GM23338 (cell line): ENCODE measurements around the gene VEGFC. TPM values are rescaled to one million over a fixed set of nuclear protein-coding genes. Genes with fewer than 3 reads are reported as not detected.

Experiments used
- ATAC-seq: fragments of 200-7000 bp; cut with Tn5 transposase; 3 replicates; pipeline ENCODE4 v1.9.1; 2020
- DNase-seq: peaks from one replicate; pipeline ENCODE4 v3.0.0-alpha.2; 2015; ENCODE audit warnings: low spot score
- H2AFZ ChIP-seq: fragments of 200-600 bp; sonication (generic); 2 replicates; pipeline ENCODE4 v1.8.0; 2016; ENCODE audit warnings: antibody characterized with exemption, mild to moderate bottlenecking, moderate library complexity
- H3F3A ChIP-seq: fragments of 200-600 bp; sonication (generic); replicated peaks from 2 replicates; pipeline ENCODE4 v1.8.0; 2017; ENCODE audit warnings: antibody characterized with exemption, mixed run types, low read depth
- H3K27ac ChIP-seq: fragments of 200-600 bp; sonication (generic); 2 replicates; pipeline ENCODE4 v1.6.1; 2016; ENCODE audit warnings: low read depth
- H3K27me3 ChIP-seq: fragments of 200-600 bp; sonication (generic); 2 replicates; pipeline ENCODE4 v1.8.0; 2016; ENCODE audit warnings: mild to moderate bottlenecking, mixed run types, moderate library complexity; ENCODE audit not compliant: insufficient read depth
- H3K36me3 ChIP-seq: fragments of 200-600 bp; sonication (generic); 2 replicates; pipeline ENCODE4 v1.8.0; 2016; ENCODE audit warnings: mild to moderate bottlenecking; ENCODE audit not compliant: insufficient read depth
- H3K4me1 ChIP-seq: fragments of 200-600 bp; sonication (generic); 2 replicates; pipeline ENCODE4 v1.8.0; 2016; ENCODE audit warnings: mild to moderate bottlenecking, moderate library complexity; ENCODE audit not compliant: insufficient read depth
- H3K4me2 ChIP-seq: fragments of 200-600 bp; sonication (generic); 2 replicates; pipeline ENCODE4 v1.7.1; 2017; ENCODE audit warnings: mixed run types
- H3K4me3 ChIP-seq: fragments of 200-600 bp; sonication (generic); 2 replicates; pipeline ENCODE4 v1.6.1; 2016; ENCODE audit warnings: mixed run types
- H3K79me2 ChIP-seq: fragments of 200-600 bp; sonication (generic); replicated peaks from 2 replicates; pipeline ENCODE4 v1.8.0; 2017; ENCODE audit warnings: mild to moderate bottlenecking; ENCODE audit not compliant: insufficient read depth
- H3K9me2 ChIP-seq: fragments of 200-600 bp; sonication (generic); 2 replicates; pipeline ENCODE4 v1.8.0; 2017; ENCODE audit not compliant: insufficient read depth
- H4K20me1 ChIP-seq: fragments of 200-600 bp; sonication (generic); replicated peaks from 2 replicates; pipeline ENCODE4 v1.8.0; 2017; ENCODE audit warnings: mild to moderate bottlenecking; ENCODE audit not compliant: insufficient read depth
- H3K27ac Mint-ChIP-seq: 2 replicates; pipeline ENCODE4 v1.8.0; 2020; ENCODE audit warnings: inconsistent platforms, mild to moderate bottlenecking, moderate library complexity, mixed read lengths
- H3K27me3 Mint-ChIP-seq: 3 replicates; pipeline ENCODE4 v1.8.0; 2022; ENCODE audit warnings: low read depth, mild to moderate bottlenecking, moderate library complexity, mixed read lengths, inconsistent platforms; ENCODE audit not compliant: insufficient read depth, poor library complexity
- H3K36me3 Mint-ChIP-seq: 3 replicates; pipeline ENCODE4 v1.8.0; 2021; ENCODE audit warnings: low read depth, mild to moderate bottlenecking, inconsistent platforms, moderate library complexity, mixed read lengths
- H3K4me1 Mint-ChIP-seq: 3 replicates; pipeline ENCODE4 v1.8.0; 2020; ENCODE audit warnings: mild to moderate bottlenecking, inconsistent platforms, mixed read lengths
- H3K4me3 Mint-ChIP-seq: 3 replicates; pipeline ENCODE4 v1.8.0; 2021; ENCODE audit warnings: moderate library complexity, mild to moderate bottlenecking, inconsistent platforms, mixed read lengths
- H3K9me3 Mint-ChIP-seq: 3 replicates; pipeline ENCODE4 v1.8.0; 2020; ENCODE audit warnings: moderate library complexity, mild to moderate bottlenecking, inconsistent platforms, mixed read lengths
- CTCF ChIP-seq, 2 experiments: fragments of 200-600 bp in 1 of 2; sonication (generic) in 1 of 2; conservative IDR thresholded peaks; 2 replicates each; pipeline versions ENCODE4 v1.5.1 to v1.6.1; 2016 to 2017; ENCODE audit warnings: antibody characterized with exemption in 2 of 2, low read depth in 2 of 2, mild to moderate bottlenecking in 2 of 2, moderate library complexity in 1 of 2
- EZH2 ChIP-seq: fragments of 200-600 bp; sonication (generic); IDR thresholded peaks from one replicate; pipeline ENCODE4 v1.8.0; 2017; ENCODE audit warnings: antibody characterized with exemption, mild to moderate bottlenecking, low read depth; ENCODE audit not compliant: unreplicated experiment
- NANOG ChIP-seq: IDR thresholded peaks from 2 replicates; pipeline ENCODE4 v1.6.1; 2016; ENCODE audit warnings: antibody characterized with exemption, borderline replicate concordance
- POLR2AphosphoS5 ChIP-seq: IDR thresholded peaks from 2 replicates; pipeline ENCODE4 v1.6.1; 2016; ENCODE audit warnings: antibody characterized with exemption, low read depth
- REST ChIP-seq: IDR thresholded peaks from one replicate; pipeline ENCODE4 v1.6.1; 2018; ENCODE audit warnings: antibody characterized with exemption; ENCODE audit not compliant: unreplicated experiment
- STAT1 ChIP-seq: IDR thresholded peaks from one replicate; pipeline ENCODE4 v1.6.1; 2016; ENCODE audit warnings: antibody characterized with exemption; ENCODE audit not compliant: unreplicated experiment
- ZNF331 ChIP-seq: fragments of 250-450 bp; sonication (Bioruptor Pico); IDR thresholded peaks from 2 replicates; pipeline ENCODE4 v1.5.0; 2020; ENCODE audit warnings: low read depth, mild to moderate bottlenecking, moderate library complexity
- polyA plus RNA-seq: library from polyadenylated mRNA; unstranded; fragments of >200 nt; fragmentation: Nextera tagmentation; extraction: Ambion mirVana; gene quantifications from 2 replicates; pipeline ENCODE4 v1.2.1, GENCODE V29; 2016
- total RNA-seq: library from RNA; depleted of rRNA; stranded (reverse); fragments of >200 nt; shearing (Covaris generic); gene quantifications from 2 replicates; pipeline ENCODE4 v1.2.3, GENCODE V29; 2014
- TF ChIP-seq, protein P1 (sequence below): fragments of 250-450 bp; sonication (Bioruptor Pico); IDR thresholded peaks from 2 replicates; pipeline ENCODE4 v1.5.0; 2020; ENCODE audit warnings: mild to moderate bottlenecking, moderate library complexity

The VEGFC gene
- total and polyA plus RNA-seq, 2 experiments from 2014 or later, result 0.87 to 1.1 TPM

DNA sequence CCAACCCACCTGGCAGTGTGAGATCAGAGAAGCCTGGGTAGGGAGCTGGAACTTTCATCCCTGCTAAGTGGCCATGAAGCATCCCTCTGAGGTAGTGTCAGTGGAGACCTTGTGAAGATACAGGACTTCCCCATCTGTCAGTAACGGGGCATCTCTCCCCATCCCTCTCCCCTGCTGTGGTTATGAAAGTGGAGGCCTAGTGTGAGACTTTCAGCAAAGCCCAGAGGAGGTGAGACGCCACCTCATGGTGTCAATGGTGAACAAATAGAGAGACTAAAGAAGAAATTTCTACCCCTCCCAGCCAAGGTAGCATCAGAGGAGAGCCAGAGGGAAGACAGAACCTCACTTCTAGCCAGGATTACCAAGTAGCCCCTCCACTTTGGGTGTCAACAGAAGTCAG, 150.2 kb downstream of the VEGFC start:
- no peaks in the 10 kb centered on the region for H3K9me3 Mint-ChIP-seq
- Histone ChIP-seq H3K4me2 (no peak overlapping the region), H3K9me2 (no peaks in the 10 kb centered on the region), H3K36me3 (no peaks in the 10 kb centered on the region), H3F3A (no peaks in the 10 kb centered on the region), H3K27ac (no peak overlapping the region), H4K20me1 (no peaks in the 10 kb centered on the region), H3K79me2 (no peaks in the 10 kb centered on the region), H3K27me3 (no peaks in the 10 kb centered on the region), H2AFZ (no peak overlapping the region), H3K4me3 (no peak overlapping the region), H3K4me1 (no peaks in the 10 kb centered on the region)
- ATAC-seq, result peak; percentile 59; the same call in 1 of the 3 replicates
- H3K36me3 Mint-ChIP-seq, result no peaks in the 10 kb centered on the region
- H3K27ac Mint-ChIP-seq, result no peak overlapping the region
- DNase-seq, result peak; percentile 36
- H3K4me3 Mint-ChIP-seq, result no peak overlapping the region
- peak; percentile 32 to 59; a peak in 3 of 4 replicates for TF ChIP-seq CTCF (conservative IDR thresholded peaks at IDR 0.05; ENCODE audit: low read depth in 2 of 2)
- no peak for TF ChIP-seq EZH2
- no peaks in the 10 kb centered on the region for H3K4me1 Mint-ChIP-seq
- H3K27me3 Mint-ChIP-seq, result no peaks in the 10 kb centered on the region

DNA sequence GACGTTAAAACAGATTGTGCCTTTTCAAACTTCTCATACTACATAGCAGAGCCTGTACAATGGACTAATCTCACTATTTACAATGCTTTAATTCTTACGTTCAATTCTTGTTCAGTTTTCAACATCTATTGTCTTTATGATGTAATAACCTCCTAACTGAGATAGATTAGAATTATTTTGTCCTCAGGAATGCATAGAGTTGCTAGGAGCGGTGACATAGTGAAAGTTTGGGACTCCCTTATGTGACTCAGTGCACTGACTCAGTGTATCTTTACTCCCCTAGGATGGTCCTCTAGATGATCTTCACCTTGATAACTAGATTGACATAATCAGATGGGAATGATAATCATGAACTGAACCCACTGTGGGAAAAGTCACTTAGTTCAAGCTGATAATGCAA, 151.5 kb downstream of the VEGFC start:
- H3K27me3 Mint-ChIP-seq, result no peaks in the 10 kb centered on the region
- no peak overlapping the region for H3K4me3 Mint-ChIP-seq
- no peak for ATAC-seq
- TF ChIP-seq CTCF (conservative IDR thresholded peaks at IDR 0.05; ENCODE audit: low read depth in 2 of 2), result no peak
- no peak for TF ChIP-seq POLR2AphosphoS5
- no peak for TF ChIP-seq REST
- TF ChIP-seq STAT1, result no peak
- TF ChIP-seq, protein P1, sequence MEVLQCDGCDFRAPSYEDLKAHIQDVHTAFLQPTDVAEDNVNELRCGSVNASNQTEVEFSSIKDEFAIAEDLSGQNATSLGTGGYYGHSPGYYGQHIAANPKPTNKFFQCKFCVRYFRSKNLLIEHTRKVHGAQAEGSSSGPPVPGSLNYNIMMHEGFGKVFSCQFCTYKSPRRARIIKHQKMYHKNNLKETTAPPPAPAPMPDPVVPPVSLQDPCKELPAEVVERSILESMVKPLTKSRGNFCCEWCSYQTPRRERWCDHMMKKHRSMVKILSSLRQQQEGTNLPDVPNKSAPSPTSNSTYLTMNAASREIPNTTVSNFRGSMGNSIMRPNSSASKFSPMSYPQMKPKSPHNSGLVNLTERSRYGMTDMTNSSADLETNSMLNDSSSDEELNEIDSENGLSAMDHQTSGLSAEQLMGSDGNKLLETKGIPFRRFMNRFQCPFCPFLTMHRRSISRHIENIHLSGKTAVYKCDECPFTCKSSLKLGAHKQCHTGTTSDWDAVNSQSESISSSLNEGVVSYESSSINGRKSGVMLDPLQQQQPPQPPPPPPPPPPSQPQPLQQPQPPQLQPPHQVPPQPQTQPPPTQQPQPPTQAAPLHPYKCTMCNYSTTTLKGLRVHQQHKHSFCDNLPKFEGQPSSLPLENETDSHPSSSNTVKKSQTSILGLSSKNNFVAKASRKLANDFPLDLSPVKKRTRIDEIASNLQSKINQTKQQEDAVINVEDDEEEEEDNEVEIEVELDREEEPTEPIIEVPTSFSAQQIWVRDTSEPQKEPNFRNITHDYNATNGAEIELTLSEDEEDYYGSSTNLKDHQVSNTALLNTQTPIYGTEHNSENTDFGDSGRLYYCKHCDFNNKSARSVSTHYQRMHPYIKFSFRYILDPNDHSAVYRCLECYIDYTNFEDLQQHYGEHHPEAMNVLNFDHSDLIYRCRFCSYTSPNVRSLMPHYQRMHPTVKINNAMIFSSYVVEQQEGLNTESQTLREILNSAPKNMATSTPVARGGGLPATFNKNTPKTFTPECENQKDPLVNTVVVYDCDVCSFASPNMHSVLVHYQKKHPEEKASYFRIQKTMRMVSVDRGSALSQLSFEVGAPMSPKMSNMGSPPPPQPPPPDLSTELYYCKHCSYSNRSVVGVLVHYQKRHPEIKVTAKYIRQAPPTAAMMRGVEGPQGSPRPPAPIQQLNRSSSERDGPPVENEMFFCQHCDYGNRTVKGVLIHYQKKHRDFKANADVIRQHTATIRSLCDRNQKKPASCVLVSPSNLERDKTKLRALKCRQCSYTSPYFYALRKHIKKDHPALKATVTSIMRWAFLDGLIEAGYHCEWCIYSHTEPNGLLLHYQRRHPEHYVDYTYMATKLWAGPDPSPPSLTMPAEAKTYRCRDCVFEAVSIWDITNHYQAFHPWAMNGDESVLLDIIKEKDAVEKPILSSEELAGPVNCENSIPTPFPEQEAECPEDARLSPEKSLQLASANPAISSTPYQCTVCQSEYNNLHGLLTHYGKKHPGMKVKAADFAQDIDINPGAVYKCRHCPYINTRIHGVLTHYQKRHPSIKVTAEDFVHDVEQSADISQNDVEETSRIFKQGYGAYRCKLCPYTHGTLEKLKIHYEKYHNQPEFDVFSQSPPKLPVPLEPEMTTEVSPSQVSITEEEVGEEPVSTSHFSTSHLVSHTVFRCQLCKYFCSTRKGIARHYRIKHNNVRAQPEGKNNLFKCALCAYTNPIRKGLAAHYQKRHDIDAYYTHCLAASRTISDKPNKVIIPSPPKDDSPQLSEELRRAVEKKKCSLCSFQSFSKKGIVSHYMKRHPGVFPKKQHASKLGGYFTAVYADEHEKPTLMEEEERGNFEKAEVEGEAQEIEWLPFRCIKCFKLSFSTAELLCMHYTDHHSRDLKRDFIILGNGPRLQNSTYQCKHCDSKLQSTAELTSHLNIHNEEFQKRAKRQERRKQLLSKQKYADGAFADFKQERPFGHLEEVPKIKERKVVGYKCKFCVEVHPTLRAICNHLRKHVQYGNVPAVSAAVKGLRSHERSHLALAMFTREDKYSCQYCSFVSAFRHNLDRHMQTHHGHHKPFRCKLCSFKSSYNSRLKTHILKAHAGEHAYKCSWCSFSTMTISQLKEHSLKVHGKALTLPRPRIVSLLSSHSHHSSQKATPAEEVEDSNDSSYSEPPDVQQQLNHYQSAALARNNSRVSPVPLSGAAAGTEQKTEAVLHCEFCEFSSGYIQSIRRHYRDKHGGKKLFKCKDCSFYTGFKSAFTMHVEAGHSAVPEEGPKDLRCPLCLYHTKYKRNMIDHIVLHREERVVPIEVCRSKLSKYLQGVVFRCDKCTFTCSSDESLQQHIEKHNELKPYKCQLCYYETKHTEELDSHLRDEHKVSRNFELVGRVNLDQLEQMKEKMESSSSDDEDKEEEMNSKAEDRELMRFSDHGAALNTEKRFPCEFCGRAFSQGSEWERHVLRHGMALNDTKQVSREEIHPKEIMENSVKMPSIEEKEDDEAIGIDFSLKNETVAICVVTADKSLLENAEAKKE (CRISPR knock-in tag), result no peak
- TF ChIP-seq ZNF331 (CRISPR knock-in tag), result no peak
- no peak for TF ChIP-seq NANOG

More for the DNA sequence above, 151.5 kb downstream of the VEGFC start:
- H3K27ac Mint-ChIP-seq, result no peak overlapping the region
- H3K4me1 Mint-ChIP-seq, result no peaks in the 10 kb centered on the region
- Histone ChIP-seq H2AFZ (no peak overlapping the region), H3K9me2 (no peaks in the 10 kb centered on the region), H3K36me3 (no peaks in the 10 kb centered on the region), H3K4me1 (no peaks in the 10 kb centered on the region), H3K27me3 (no peaks in the 10 kb centered on the region), H3F3A (no peaks in the 10 kb centered on the region), H3K4me3 (no peak overlapping the region), H3K27ac (no peak overlapping the region), H3K4me2 (no peak overlapping the region), H4K20me1 (no peaks in the 10 kb centered on the region), H3K79me2 (no peaks in the 10 kb centered on the region)
- DNase-seq, result no peak
- H3K9me3 Mint-ChIP-seq, result no peaks in the 10 kb centered on the region
- H3K36me3 Mint-ChIP-seq, result no peaks in the 10 kb centered on the region
